ENCODE measurements around the gene AURKAIP1. TPM values are rescaled to one million over a fixed set of nuclear protein-coding genes. Genes with fewer than 3 reads are reported as not detected.

The AURKAIP1 gene
- total and polyA plus RNA-seq, 2 experiments from 2014 or later: 118 to 218 TPM

DNA sequence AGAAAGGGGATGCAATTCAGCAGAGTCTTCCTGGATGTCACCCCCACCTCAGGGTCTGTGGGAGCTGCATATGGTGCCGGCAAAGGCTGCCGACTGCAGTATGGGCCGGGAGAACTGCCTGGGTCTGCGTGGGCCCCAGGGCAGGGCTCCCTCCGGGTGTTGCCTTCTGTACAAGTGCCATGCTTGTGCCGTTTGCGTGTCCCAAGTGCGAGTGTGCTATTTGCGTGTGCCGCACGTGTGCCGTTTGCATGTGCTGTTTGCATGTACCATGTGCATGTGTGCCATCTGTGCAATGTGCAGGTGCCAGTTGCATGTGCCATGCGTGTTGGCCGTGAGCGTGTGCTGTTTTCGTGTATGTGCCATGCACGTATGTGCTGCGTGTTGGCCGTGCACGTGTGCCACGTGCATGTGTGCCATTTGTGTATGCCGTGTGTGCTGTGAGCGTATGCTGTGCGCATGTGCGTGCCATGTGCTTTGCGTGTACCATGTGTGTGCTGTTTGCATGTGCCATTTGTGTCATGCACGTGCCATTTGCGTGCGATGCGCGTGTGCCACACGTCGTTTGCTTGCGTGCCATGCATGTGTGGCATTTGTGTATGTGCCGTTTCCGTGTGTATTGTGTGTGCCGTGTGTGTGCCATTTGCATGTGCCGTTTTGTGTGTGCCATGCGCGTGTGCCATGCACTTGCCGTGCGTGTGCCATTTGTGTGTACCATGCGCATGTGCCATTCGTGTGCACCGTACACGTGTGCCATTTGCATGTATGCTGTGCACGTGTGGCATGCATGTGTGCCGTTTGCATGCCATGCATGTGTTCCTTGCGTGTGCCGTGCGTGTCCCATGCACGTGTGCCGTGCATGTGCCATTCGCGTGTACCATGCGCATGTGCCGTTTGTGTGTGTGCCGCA, 45.5 kb downstream of the AURKAIP1 start:
- in situ Hi-C loops (cut with MboI): no loop called here
- Histone ChIP-seq H3K27me3 (replicated peaks; ENCODE audit: insufficient read depth) (no peaks in the 10 kb centered on the region), H3K4me2 (ENCODE audit: unreplicated experiment) (no peak overlapping the region), H3K27ac (no peak overlapping the region), H4K20me1 (ENCODE audit: insufficient read depth) (no peaks in the 10 kb centered on the region), H3K9me2 (ENCODE audit: insufficient read depth) (no peaks in the 10 kb centered on the region), H3K9ac (no peak overlapping the region), H3K36me3 (ENCODE audit: low read depth) (no peaks in the 10 kb centered on the region), H3F3A (ENCODE audit: insufficient read depth) (no peaks in the 10 kb centered on the region), H3K9me3 (ENCODE audit: low read depth) (no peaks in the 10 kb centered on the region), H3K4me3 (no peak overlapping the region), H3K79me2 (ENCODE audit: insufficient read depth) (peaks cover 24% of the 10 kb centered on the region), H3K4me1 (ENCODE audit: insufficient read depth) (peaks cover 22% of the 10 kb centered on the region), H2AFZ (no peak overlapping the region)
- DNase-seq: no peak
- WGBS, 2 experiments (ENCODE audit: low coverage in 1 of 2, low lambda C conversion rate in 2 of 2, missing lambda C conversion rate in 2 of 2): 84 to 86% methylated on average over 58 of the region's 58 CpGs
- TF ChIP-seq EZH2 (IDR thresholded peaks at IDR 0.05; ENCODE audit: insufficient read depth, poor library complexity, severe bottlenecking) (no peak), EZH2phosphoT487 (IDR thresholded peaks at IDR 0.05; ENCODE audit: insufficient read depth, low read depth) (no peak)

DNA sequence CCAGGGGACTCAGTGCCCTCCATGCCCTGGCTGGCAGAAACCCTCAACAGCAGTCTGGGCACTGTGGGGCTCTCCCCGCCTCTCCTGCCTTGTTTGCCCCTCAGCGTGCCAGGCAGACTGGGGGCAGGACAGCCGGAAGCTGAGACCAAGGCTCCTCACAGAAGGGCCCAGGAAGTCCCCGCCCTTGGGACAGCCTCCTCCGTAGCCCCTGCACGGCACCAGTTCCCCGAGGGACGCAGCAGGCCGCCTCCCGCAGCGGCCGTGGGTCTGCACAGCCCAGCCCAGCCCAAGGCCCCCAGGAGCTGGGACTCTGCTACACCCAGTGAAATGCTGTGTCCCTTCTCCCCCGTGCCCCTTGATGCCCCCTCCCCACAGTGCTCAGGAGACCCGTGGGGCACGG, 46.8 kb downstream of the AURKAIP1 start:
- Histone ChIP-seq H3K4me1 (ENCODE audit: insufficient read depth) (peaks cover 26% of the 10 kb centered on the region), H3K9me3 (ENCODE audit: low read depth) (no peaks in the 10 kb centered on the region), H3K9ac (no peak overlapping the region), H3K79me2 (ENCODE audit: insufficient read depth) (peaks cover 32% of the 10 kb centered on the region), H3F3A (ENCODE audit: insufficient read depth) (no peaks in the 10 kb centered on the region), H3K36me3 (ENCODE audit: low read depth) (no peaks in the 10 kb centered on the region), H4K20me1 (ENCODE audit: insufficient read depth) (no peaks in the 10 kb centered on the region), H2AFZ (no peak overlapping the region), H3K27ac (no peak overlapping the region), H3K4me2 (ENCODE audit: unreplicated experiment) (no peak overlapping the region), H3K4me3 (no peak overlapping the region), H3K9me2 (ENCODE audit: insufficient read depth) (no peaks in the 10 kb centered on the region), H3K27me3 (replicated peaks; ENCODE audit: insufficient read depth) (no peaks in the 10 kb centered on the region)
- in situ Hi-C loops (cut with MboI): no loop called here
- TF ChIP-seq EZH2phosphoT487 (IDR thresholded peaks at IDR 0.05; ENCODE audit: insufficient read depth, low read depth): no peak
- TF ChIP-seq EZH2 (IDR thresholded peaks at IDR 0.05; ENCODE audit: insufficient read depth, poor library complexity, severe bottlenecking): no peak
- no peak for DNase-seq
- WGBS, 2 experiments (ENCODE audit: low coverage in 1 of 2, low lambda C conversion rate in 2 of 2, missing lambda C conversion rate in 2 of 2): 69 to 72% methylated on average over 13 of the region's 15 CpGs

DNA sequence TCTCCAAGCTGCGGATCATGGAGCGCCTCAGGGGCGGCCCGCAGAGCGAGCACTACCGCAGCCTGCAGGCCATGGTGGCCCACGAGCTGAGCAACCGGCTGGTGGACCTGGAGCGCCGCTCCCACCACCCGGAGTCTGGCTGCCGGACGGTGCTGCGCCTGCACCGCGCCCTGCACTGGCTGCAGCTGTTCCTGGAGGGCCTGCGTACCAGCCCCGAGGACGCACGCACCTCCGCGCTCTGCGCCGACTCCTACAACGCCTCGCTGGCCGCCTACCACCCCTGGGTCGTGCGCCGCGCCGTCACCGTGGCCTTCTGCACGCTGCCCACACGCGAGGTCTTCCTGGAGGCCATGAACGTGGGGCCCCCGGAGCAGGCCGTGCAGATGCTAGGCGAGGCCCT, 47.7 kb downstream of the AURKAIP1 start:
- H3F3A ChIP-seq (ENCODE audit: insufficient read depth): no peaks in the 10 kb centered on the region
- DNase-seq: no peak

DNA sequence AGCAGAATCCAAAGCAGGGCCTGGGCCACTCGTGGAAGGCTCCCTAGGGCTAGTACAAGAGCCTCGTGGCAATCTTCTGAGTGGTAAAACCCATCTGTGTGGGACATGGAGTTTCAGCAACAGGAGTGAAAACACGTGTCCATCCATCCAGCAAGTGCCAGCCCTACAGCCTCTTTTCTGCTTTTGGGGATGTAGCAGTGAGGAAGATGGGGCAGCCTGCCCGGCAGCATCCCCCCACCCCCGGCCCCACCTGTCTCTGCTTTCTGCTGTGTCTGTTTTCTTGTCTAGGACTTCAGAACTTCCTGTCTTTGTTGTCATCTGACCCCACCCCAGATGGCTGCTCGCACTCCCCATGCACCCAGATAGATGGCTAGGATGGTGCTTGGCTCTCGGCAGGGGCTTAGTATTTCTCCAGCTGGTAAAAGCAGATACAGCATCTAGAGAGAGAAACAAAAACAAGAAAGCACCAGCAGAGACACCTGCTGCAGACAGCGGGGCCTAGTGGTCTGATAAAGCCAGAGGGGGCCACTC, 48.9 kb downstream of the AURKAIP1 start:
- Histone ChIP-seq H3K9me3 (ENCODE audit: low read depth) (no peaks in the 10 kb centered on the region), H3K9ac (peak overlapping the region; percentile 97; the same call in 1 of the 2 replicates), H3K79me2 (ENCODE audit: insufficient read depth) (peaks cover 50% of the 10 kb centered on the region), H4K20me1 (ENCODE audit: insufficient read depth) (no peaks in the 10 kb centered on the region), H3K9me2 (ENCODE audit: insufficient read depth) (no peaks in the 10 kb centered on the region), H3K4me2 (ENCODE audit: unreplicated experiment) (peak overlapping the region; percentile 80), H2AFZ (no peak overlapping the region), H3K4me1 (ENCODE audit: insufficient read depth) (peaks cover 22% of the 10 kb centered on the region), H3K4me3 (no peak overlapping the region), H3K27ac (no peak overlapping the region), H3K27me3 (replicated peaks; ENCODE audit: insufficient read depth) (no peaks in the 10 kb centered on the region), H3F3A (ENCODE audit: insufficient read depth) (no peaks in the 10 kb centered on the region), H3K36me3 (ENCODE audit: low read depth) (no peaks in the 10 kb centered on the region)
- in situ Hi-C loops (cut with MboI): no loop called here
- DNase-seq: no peak
- 49 to 50% methylated on average over 8 of the region's 8 CpGs for WGBS, 2 experiments (ENCODE audit: low coverage in 1 of 2, low lambda C conversion rate in 2 of 2, missing lambda C conversion rate in 2 of 2)
- TF ChIP-seq EZH2phosphoT487 (IDR thresholded peaks at IDR 0.05; ENCODE audit: insufficient read depth, low read depth) (no peak), EZH2 (IDR thresholded peaks at IDR 0.05; ENCODE audit: insufficient read depth, poor library complexity, severe bottlenecking) (no peak)

More for the DNA sequence above, 47.7 kb downstream of the AURKAIP1 start:
- H3K27me3 ChIP-seq (replicated peaks; ENCODE audit: insufficient read depth): no peaks in the 10 kb centered on the region
- WGBS, 2 experiments (ENCODE audit: low coverage in 1 of 2, low lambda C conversion rate in 2 of 2, missing lambda C conversion rate in 2 of 2): 87 to 88% methylated on average over 37 to 40 of the region's 40 CpGs
- no peak overlapping the region for H3K9ac ChIP-seq
- H3K9me3 ChIP-seq (ENCODE audit: low read depth): no peaks in the 10 kb centered on the region
- peaks cover 39% of the 10 kb centered on the region for H3K79me2 ChIP-seq (ENCODE audit: insufficient read depth)
- H3K9me2 ChIP-seq (ENCODE audit: insufficient read depth): no peaks in the 10 kb centered on the region
- in situ Hi-C loops (cut with MboI): no loop called here
- peaks cover 26% of the 10 kb centered on the region for H3K4me1 ChIP-seq (ENCODE audit: insufficient read depth)
- no peaks in the 10 kb centered on the region for H3K36me3 ChIP-seq (ENCODE audit: low read depth)
- H3K4me2 ChIP-seq (ENCODE audit: unreplicated experiment): no peak overlapping the region
- no peak overlapping the region for H2AFZ ChIP-seq
- H3K27ac ChIP-seq: no peak overlapping the region
- TF ChIP-seq EZH2 (IDR thresholded peaks at IDR 0.05; ENCODE audit: insufficient read depth, poor library complexity, severe bottlenecking) (no peak), EZH2phosphoT487 (IDR thresholded peaks at IDR 0.05; ENCODE audit: insufficient read depth, low read depth) (no peak)
- no peak overlapping the region for H3K4me3 ChIP-seq
- no peaks in the 10 kb centered on the region for H4K20me1 ChIP-seq (ENCODE audit: insufficient read depth)

All from GM23248 (cell line).